IMR-90 (cell line): Measurements from ENCODE around the gene FCRL1. TPM values are rescaled to one million over a fixed set of nuclear protein-coding genes. Genes with fewer than 3 reads are reported as not detected.
A peak's percentile ranks its signal among the peaks of the same experiment; 100 is the strongest.

Experiments used
- ATAC-seq: fragments of 200-7000 bp; cut with Tn5 transposase; 2 replicates; pipeline ENCODE4 v1.9.1; 2020; ENCODE audit warnings: low read depth, mild to moderate bottlenecking, moderate library complexity
- BruUV-seq: library from RNA; stranded (reverse); fragments of 400-500 nt; replicated peaks from 2 replicates; lab custom pipeline; 2021; lab: Mats Ljungman, UMichigan
- CTCF ChIA-PET: fragments of 300-600 bp; formaldehyde crosslinking; extraction: SDS; loops from one replicate; lab custom pipeline; 2021; ENCODE audit warnings: antibody characterized with exemption; lab: Yijun Ruan, JAX
- POLR2A ChIA-PET: fragments of 300-600 bp; sonication (Branson Sonifier 250); formaldehyde crosslinking; loops from one replicate; lab custom pipeline; 2022; ENCODE audit warnings: antibody characterized with exemption; ENCODE audit not compliant: unreplicated experiment; lab: Charles Lee
- DNase-seq: peaks from one replicate; pipeline ENCODE4 v3.0.0; 2013
- H2AFZ ChIP-seq: replicated peaks from 2 replicates; pipeline ENCODE3; 2013; ENCODE audit warnings: low read length, mild to moderate bottlenecking; ENCODE audit not compliant: poor library complexity
- H2AK5ac ChIP-seq: 2 replicates; pipeline ENCODE4 v1.6.1; 2013; ENCODE audit warnings: low read depth, low read length, inconsistent platforms
- H2AK9ac ChIP-seq: replicated peaks from 2 replicates; pipeline ENCODE3; 2013; ENCODE audit warnings: mild to moderate bottlenecking, low read depth, low read length, moderate library complexity; ENCODE audit not compliant: poor library complexity
- H2BK120ac ChIP-seq: 2 replicates; pipeline ENCODE4 v1.6.1; 2013; ENCODE audit warnings: low read depth, low read length, inconsistent platforms
- H2BK15ac ChIP-seq: 3 replicates; pipeline ENCODE4 v1.6.1; 2013; ENCODE audit warnings: low read depth, low read length, inconsistent platforms
- H2BK20ac ChIP-seq: 2 replicates; pipeline ENCODE4 v1.6.1; 2013; ENCODE audit warnings: low read depth, mild to moderate bottlenecking, inconsistent platforms, low read length, moderate library complexity
- H2BK5ac ChIP-seq: 2 replicates; pipeline ENCODE4 v1.6.1; 2013; ENCODE audit warnings: mild to moderate bottlenecking, low read depth, low read length, inconsistent platforms; ENCODE audit not compliant: poor library complexity, severe bottlenecking
- H3K14ac ChIP-seq: replicated peaks from 2 replicates; pipeline ENCODE4 v1.6.1; 2013; ENCODE audit warnings: low read depth, low read length, inconsistent platforms
- H3K18ac ChIP-seq: 2 replicates; pipeline ENCODE4 v1.6.1; 2013; ENCODE audit warnings: low read depth, low read length, control low read depth
- H3K23ac ChIP-seq: 2 replicates; pipeline ENCODE4 v1.6.1; 2013; ENCODE audit warnings: low read depth, low read length, inconsistent platforms
- H3K27ac ChIP-seq: 2 replicates; pipeline ENCODE4 v1.5.1; 2013; ENCODE audit warnings: mild to moderate bottlenecking, control low read depth, low read length; ENCODE audit not compliant: insufficient read depth
- H3K27me3 ChIP-seq: 2 replicates; pipeline ENCODE4 v1.6.1; 2013; ENCODE audit warnings: low read length; ENCODE audit not compliant: control insufficient read depth, insufficient read depth
- H3K36me3 ChIP-seq: 2 replicates; pipeline ENCODE4 v1.6.1; 2013; ENCODE audit warnings: low read length, mixed read lengths; ENCODE audit not compliant: control insufficient read depth, insufficient read depth
- H3K4ac ChIP-seq: 2 replicates; pipeline ENCODE4 v1.6.1; 2013; ENCODE audit warnings: low read depth, low read length, inconsistent platforms
- H3K4me1 ChIP-seq: 2 replicates; pipeline ENCODE4 v1.6.1; 2013; ENCODE audit warnings: low read length, mixed read lengths; ENCODE audit not compliant: control insufficient read depth, insufficient read depth
- H3K4me2 ChIP-seq: 2 replicates; pipeline ENCODE4 v1.6.1; 2013; ENCODE audit warnings: low read depth, mild to moderate bottlenecking, control low read depth, low read length, moderate library complexity
- H3K4me3 ChIP-seq: 2 replicates; pipeline ENCODE4 v1.5.1; 2013; ENCODE audit warnings: low read depth, mild to moderate bottlenecking, control low read depth, low read length, moderate library complexity; ENCODE audit not compliant: insufficient read depth
- H3K56ac ChIP-seq: 2 replicates; pipeline ENCODE4 v1.6.1; 2013; ENCODE audit warnings: low read length, inconsistent platforms; ENCODE audit not compliant: insufficient read depth; ENCODE audit errors: extremely low read depth
- H3K79me1 ChIP-seq, 2 experiments: 2 replicates each; pipeline ENCODE4 v1.6.1; 2013; ENCODE audit warnings: low read length in 2 of 2, inconsistent platforms in 1 of 2, low read depth in 1 of 2
- H3K9ac ChIP-seq: 2 replicates; pipeline ENCODE4 v1.6.1; 2013; ENCODE audit warnings: low read depth, low read length, control low read depth
- H3K9me1 ChIP-seq: 2 replicates; pipeline ENCODE4 v1.6.1; 2013; ENCODE audit warnings: low read length, inconsistent platforms; ENCODE audit not compliant: insufficient read depth
- H3K9me3 ChIP-seq: 2 replicates; pipeline ENCODE4 v1.6.1; 2013; ENCODE audit warnings: low read length; ENCODE audit not compliant: control insufficient read depth, insufficient read depth
- H4K20me1 ChIP-seq: 2 replicates; pipeline ENCODE4 v1.6.1; 2013; ENCODE audit warnings: low read length, inconsistent platforms; ENCODE audit not compliant: insufficient read depth
- H4K5ac ChIP-seq: 2 replicates; pipeline ENCODE4 v1.6.1; 2013; ENCODE audit warnings: mild to moderate bottlenecking, low read depth, low read length, control low read depth
- H4K8ac ChIP-seq, 2 experiments: 2 replicates each; pipeline ENCODE4 v1.6.1; 2013; ENCODE audit warnings: low read depth in 2 of 2, low read length in 2 of 2, control low read depth in 1 of 2, inconsistent platforms in 1 of 2
- H4K91ac ChIP-seq: 2 replicates; pipeline ENCODE4 v1.6.1; 2013; ENCODE audit warnings: low read depth, low read length, inconsistent platforms; ENCODE audit not compliant: insufficient read depth
- CEBPB ChIP-seq: IDR thresholded peaks from 2 replicates; pipeline ENCODE4 v1.6.1; 2012; ENCODE audit warnings: low read depth, low read length, improper control_type of control experiment
- MAFK ChIP-seq: IDR thresholded peaks from 2 replicates; pipeline ENCODE4 v1.6.1; 2012; ENCODE audit warnings: low read depth, low read length, improper control_type of control experiment
- MXI1 ChIP-seq: IDR thresholded peaks from 2 replicates; pipeline ENCODE4 v1.6.1; 2012; ENCODE audit warnings: low read depth, mild to moderate bottlenecking, low read length, moderate library complexity, borderline replicate concordance
- RCOR1 ChIP-seq: IDR thresholded peaks from 2 replicates; pipeline ENCODE4 v1.6.1; 2012; ENCODE audit warnings: mild to moderate bottlenecking, low read length, improper control_type of control experiment; ENCODE audit not compliant: insufficient replicate concordance
- RFX5 ChIP-seq: IDR thresholded peaks from 2 replicates; pipeline ENCODE4 v1.8.0; 2012; ENCODE audit warnings: low read depth, mild to moderate bottlenecking, low read length, moderate library complexity
- SMC3 ChIP-seq: fragments of 150-350 bp; IDR thresholded peaks from 2 replicates; pipeline ENCODE4 v1.6.1; 2016; ENCODE audit warnings: low read depth, mild to moderate bottlenecking, antibody characterized with exemption, low read length, moderate library complexity
- WGBS, 2 experiments: methylation state at CpG; one replicate each; pipeline versions ENCODE4 v1.1.5 to v1.1.7; 2013; ENCODE audit warnings: missing lambda C conversion rate in 2 of 2; ENCODE audit not compliant: insufficient read length in 1 of 2; ENCODE audit errors: extremely low coverage in 2 of 2; 5-methylcytosine and 5-hydroxymethylcytosine counted together
- dilution Hi-C: fragments of 300-500 bp; cut with HindIII; formaldehyde crosslinking; loops from one replicate; pipeline ENCODE4 v1.14.3; 2018; ENCODE audit warnings: low sequenced_read_pairs; ENCODE audit not compliant: unreplicated experiment
- in situ Hi-C: fragments of 300-500 bp; cut with MboI; formaldehyde crosslinking; loops from 3 replicates; pipeline ENCODE4 v1.14.3; 2019; ENCODE audit warnings: low sequenced_read_pairs, inconsistent platforms, mixed read lengths
- intact Hi-C: fragments of 100-400 bp; cut with micrococcal nuclease; formaldehyde crosslinking; loops from 2 replicates; pipeline ENCODE4 v1.10.0; 2022
- polyA plus RNA-seq, 3 experiments: library from polyadenylated mRNA; depleted of rRNA; stranded (reverse); fragments of >200 nt; gene quantifications; 2 replicates each; pipeline ENCODE4 v1.2.3, GENCODE V29; 2012; ENCODE audit warnings: low replicate concordance in 1 of 3
- total RNA-seq: library from RNA; depleted of rRNA; stranded (reverse); fragments of >200 nt; gene quantifications from 2 replicates; pipeline ENCODE4 v1.2.3, GENCODE V29; 2012
- TF ChIP-seq, protein P1 (sequence below): fragments of 150-350 bp; IDR thresholded peaks from 2 replicates; pipeline ENCODE4 v1.6.1; 2017; ENCODE audit warnings: mild to moderate bottlenecking, antibody characterized with exemption, low read length, low read depth

Gene FCRL1
- total and polyA plus RNA-seq, 2 of the 4 experiments (the other 2 are of a cell fraction) = not detected

DNA sequence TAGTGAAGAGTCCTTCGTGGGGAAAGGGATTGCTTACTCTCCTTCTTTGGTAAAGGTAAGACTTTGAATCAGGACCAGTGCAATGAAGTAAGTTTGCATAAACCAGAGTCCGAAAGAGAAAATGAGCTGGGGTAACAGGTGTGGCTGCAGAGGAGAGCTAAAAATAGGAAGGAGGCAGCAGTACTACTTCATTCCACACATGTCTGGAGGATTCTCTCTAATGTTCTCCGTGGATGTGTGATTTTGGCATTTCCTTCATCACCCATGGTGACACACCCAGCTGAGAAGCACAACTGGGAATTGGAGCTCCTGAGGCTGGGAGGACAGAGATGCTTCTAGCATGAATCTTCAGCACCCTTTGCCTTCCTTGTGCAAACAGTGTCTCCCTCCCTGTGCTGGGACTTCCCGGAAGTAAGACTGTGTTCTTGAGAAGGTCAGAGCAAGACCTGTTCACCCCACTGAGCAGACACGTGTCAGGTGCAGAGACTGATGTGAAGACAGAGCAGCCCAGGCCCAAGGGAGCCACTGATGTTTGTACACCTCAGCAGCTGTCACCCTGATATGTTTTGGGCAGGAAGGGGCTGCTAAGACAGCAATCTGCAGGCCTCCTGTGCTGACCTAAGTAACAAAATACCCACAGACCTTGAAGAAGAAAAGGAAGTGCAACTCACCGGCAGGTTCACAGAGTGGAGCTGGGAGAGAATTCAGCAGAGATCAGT, 13.3 kb downstream of the FCRL1 start:
- no peak overlapping the region for H3K4me3 ChIP-seq
- BruUV-seq = no TSS peak
- H3K4me1 ChIP-seq = no peaks in the 10 kb centered on the region
- no peaks in the 10 kb centered on the region for H3K36me3 ChIP-seq
- H4K20me1 ChIP-seq = no peaks in the 10 kb centered on the region
- TF ChIP-seq, protein P1, sequence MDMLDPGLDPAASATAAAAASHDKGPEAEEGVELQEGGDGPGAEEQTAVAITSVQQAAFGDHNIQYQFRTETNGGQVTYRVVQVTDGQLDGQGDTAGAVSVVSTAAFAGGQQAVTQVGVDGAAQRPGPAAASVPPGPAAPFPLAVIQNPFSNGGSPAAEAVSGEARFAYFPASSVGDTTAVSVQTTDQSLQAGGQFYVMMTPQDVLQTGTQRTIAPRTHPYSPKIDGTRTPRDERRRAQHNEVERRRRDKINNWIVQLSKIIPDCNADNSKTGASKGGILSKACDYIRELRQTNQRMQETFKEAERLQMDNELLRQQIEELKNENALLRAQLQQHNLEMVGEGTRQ = no peak
- TF ChIP-seq CEBPB (no peak), MXI1 (no peak), SMC3 (no peak), MAFK (no peak), RFX5 (no peak), RCOR1 (no peak)
- no peaks in the 10 kb centered on the region for H3K79me1 ChIP-seq
- intact Hi-C loops (no loop called here), dilution Hi-C loops (no loop called here), in situ Hi-C loops (no loop called here)
- no peaks in the 10 kb centered on the region for H3K9me3 ChIP-seq
- H2AK9ac ChIP-seq = peak overlapping the region; percentile 37
- no peak overlapping the region for H3K4ac ChIP-seq
- H4K8ac ChIP-seq = no peak overlapping the region
- H3K14ac ChIP-seq = no peak overlapping the region
- ChIA-PET POLR2A (no interaction called here), CTCF (no interaction called here)
- no peak overlapping the region for H3K27ac ChIP-seq
- H2AK5ac ChIP-seq = no peak overlapping the region
- no peak overlapping the region for H4K91ac ChIP-seq
- no peaks in the 10 kb centered on the region for H3K27me3 ChIP-seq
- H2BK5ac ChIP-seq = no peak overlapping the region
- H2BK20ac ChIP-seq = no peak overlapping the region
- H3K23ac ChIP-seq = no peak overlapping the region
- no peak overlapping the region for H2BK15ac ChIP-seq
- no peak overlapping the region for H2BK120ac ChIP-seq
- H2AFZ ChIP-seq = no peak overlapping the region
- no peak overlapping the region for H3K18ac ChIP-seq
- WGBS, 2 experiments = no CpG with 5 or more reads among the region's 6 CpGs
- H4K5ac ChIP-seq = no peak overlapping the region
- no peak overlapping the region for H3K4me2 ChIP-seq
- no peaks in the 10 kb centered on the region for H3K9me1 ChIP-seq
- no peak overlapping the region for H3K9ac ChIP-seq
- no peak for DNase-seq
- ATAC-seq = no peak
- no peak overlapping the region for H3K56ac ChIP-seq
